ENCODE measurements around the gene NLRP1. TPM values are rescaled to one million over a fixed set of nuclear protein-coding genes. Genes with fewer than 3 reads are reported as not detected.

The NLRP1 gene
- polyA plus RNA-seq, 1 donor: 67.6 TPM

DNA sequence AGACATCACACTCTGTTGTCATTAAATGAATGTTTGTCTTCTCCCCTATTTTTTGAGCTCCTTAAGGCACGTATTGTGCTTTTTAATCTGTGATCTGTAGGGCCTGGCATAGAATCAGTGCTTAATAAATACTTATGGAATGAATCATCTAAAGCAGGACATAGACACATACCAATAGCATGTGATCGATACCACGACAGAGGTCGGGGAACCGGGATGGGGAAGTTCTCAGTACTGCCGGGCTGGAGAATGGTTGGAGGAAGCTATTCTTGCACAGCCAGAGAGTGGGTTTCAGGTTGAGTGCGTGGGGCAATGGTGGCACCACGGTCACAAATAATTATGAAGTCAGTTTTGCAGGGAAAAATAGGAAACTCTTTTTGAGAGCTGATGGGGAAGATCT lies 26.8 kb downstream of the NLRP1 start:
- no peak for DNase-seq

DNA sequence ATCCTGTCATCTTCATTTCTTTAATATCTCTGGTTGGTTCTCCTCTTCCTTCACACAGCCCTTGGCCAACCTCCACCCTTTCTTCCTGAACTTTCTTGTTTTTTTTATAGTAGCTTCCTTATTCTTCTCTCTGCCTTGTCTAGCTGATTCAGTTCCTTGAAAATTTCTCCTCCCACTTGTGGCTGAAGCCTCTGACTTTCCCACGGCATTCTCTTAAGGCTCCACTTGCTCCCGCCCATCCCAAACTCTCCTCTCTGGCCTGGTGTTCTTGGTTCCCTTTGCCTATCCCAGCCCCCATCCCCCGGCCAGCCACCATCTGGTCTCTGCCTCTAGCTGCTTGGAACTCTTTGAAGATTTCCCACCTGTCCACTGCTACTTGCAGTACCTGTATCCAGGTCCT lies 29.1 kb downstream of the NLRP1 start:
- DNase-seq: no peak

DNA sequence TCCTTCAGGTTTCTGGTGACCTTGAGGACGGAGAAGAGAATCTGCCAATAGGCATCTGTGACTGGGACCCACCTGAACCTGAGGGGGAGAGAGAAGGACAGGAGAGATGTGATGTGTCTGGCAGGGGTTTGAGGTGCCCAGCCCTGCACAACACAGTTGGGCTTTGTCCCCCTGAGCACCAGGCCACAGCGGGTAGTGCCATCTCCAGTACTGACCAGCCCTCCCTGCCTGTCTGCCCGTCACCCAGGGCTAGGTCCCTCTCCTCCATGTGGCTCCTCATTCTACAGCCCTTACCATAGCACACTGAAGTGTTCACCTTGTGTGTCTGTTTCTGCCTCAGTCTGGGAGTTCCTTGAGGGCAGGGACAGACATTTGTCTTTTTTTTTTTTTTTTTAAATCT lies 30.8 kb downstream of the NLRP1 start:
- DNase-seq: no peak

GRCh38 chr17:5552841-5553240 lies 31.5 kb downstream of the NLRP1 start:
- DNase-seq: no peak

DNA sequence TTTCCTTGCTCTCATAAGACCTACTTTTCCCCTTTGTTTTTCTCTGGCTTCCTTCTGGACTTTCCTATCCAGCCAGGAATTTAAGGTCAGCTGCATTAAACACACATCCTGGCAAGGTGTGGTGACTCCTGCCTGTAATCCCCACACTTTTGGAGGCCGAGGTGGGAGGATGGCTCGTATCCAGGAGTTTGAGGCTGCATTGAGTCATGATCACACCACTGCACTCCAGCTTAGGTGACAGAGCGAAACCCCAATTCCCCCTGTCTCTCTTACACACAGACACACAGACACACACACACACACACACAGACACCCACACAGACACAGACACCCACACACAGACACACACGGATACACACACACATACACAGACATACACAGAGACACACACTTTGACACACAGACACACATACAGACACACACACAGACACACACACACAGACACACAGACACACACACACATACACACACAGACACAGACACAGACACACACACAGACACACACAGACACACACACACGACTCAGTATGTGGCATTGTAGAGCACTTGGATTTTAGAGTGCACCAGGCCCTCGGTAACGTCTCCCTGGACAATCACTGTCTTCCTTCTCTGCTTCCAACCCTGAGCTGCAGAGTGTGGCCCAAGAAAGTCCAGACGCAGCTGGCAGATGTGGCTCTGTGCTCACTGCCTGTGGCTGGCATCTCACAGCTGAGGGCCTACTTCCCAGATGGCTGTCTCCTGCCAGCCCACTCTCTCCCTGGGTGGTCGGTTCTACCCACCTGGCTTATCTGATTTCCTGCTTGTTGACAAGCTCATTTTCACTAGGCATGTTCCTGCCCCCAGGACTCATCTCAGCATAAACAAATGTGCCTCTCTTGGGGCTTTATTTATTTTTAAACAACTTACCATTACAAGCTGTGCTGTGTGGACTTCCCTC lies 39.0 kb downstream of the NLRP1 start:
- DNase-seq: no peak

DNA sequence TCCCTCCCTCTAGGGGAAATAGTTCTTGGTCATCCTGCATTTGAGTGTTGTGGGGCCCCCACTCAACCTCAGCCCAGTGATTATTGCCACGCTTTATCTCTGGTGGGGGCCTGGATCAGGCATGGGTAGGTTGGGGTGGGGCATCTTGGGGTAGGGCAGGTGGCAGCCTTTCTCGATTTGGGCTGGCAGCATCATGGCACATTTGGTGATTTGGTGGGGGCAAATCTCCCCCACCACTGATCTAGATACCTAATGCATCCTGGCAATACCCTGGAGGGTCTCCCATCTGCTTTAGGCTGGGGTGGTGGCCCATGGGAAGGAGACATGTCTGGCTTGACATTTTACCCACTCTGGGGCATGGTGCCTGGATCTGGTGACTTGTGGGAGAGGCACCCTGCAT lies 40.2 kb downstream of the NLRP1 start:
- DNase-seq: no peak

DNA sequence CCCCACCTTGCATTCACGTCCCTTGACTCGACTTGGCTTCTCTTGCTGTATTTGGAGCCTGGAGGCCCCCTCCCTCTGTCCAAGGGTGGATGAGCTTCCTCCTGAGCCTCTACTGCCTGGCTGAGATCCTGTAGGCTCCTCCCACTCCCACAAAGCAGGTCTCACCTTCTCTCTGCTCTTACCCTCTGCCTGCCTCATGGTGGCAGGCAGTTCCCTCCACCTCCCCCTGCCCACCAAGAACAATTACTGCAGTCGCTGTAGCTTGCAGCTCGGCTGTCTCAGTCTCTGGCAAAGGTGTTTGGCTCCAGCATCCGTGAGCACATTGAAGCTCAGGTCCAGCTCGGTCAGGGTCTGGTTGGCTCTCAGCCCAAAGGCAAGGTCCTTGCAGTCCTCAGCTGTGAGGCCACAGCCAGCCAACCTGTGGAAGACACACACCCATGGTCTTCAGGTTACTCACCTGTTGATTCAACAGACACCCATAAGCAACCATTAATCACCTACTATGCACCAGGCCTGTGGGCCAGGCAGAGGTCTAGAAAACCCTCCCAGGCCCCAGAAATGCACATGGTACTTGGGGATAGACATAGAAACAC lies 42.6 kb downstream of the NLRP1 start:
- no peak for DNase-seq

DNA sequence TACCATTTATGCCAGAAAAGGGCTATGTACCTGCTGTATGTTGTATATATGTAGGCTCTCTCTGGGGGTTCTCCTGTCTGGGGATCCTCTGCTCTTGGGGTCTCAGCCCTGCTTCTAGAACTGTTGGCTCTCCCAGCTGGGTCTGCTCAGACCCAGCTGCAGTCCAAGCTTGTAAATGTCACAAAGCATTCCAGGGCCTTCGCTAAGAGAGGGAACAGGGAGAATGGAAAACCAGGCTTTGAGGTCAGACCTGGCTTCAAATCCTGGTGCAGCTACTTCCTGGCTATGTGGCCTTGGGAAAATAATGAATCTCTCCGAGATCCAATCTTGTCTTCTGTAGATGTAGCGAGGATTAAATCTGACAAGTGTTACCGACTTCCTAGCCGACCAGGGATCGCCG lies 44.0 kb downstream of the NLRP1 start:
- no peak for DNase-seq

DNA sequence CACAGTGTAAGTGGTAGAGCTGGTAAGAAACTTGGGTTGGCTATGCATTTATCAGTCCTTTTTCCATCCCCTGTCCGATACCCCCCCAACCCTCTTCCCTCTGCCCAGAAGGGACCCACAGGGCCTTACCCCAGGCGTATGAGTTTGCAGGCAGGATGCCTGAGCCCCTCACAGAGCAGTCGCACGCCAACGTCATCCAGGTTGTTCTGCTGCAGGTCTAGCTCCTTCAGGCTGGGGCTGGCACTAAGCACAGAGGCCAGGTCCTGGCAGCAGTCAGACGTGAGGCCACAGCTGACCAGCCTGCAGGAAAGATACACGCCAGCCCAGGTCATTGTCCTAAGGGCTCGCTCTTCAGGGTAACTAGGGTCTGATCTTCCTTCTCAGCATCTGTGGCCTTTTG lies 45.0 kb downstream of the NLRP1 start:
- no peak for DNase-seq

DNA sequence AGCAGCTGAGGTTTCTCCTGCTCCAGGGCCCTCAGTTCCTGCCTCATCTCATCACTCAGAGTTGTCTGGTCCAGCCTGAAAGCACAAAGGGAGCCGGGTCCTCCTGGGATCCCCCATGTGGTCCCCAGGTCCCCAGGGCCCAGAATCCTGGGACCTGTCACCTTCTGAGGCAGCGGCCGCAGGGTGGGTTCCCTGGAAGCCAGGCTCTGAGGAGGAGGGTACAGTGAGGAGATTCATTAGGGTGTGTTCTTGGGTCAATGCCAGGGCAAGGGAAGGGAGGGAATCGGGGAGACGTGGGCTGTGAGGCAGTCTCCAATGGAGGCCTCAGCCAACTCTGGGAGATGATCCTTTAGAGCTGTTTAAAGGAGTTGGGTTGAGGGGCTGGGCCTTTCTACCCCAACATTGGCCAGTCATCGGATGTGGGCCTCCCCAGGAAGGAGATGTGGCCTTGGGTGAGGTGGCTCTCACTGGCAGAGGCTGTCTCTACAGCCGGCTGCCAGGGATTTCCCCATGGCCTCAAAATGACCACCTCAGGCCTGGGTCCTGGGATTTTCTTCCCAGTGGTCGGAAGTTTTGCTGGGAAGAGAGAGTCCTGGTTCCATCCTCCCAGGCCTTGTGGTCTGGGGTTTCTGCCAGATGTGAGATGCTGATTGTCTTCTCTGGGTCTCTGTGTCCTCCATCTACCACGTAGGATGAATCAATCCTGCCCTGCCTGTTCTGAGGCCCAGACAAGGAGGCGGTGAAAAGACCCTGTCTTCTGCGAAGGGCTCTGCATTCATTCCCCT lies 47.3 kb downstream of the NLRP1 start:
- no peak for DNase-seq

GRCh38 chr17:5535436-5535835 lies 48.9 kb downstream of the NLRP1 start:
- DNase-seq: no peak

DNA sequence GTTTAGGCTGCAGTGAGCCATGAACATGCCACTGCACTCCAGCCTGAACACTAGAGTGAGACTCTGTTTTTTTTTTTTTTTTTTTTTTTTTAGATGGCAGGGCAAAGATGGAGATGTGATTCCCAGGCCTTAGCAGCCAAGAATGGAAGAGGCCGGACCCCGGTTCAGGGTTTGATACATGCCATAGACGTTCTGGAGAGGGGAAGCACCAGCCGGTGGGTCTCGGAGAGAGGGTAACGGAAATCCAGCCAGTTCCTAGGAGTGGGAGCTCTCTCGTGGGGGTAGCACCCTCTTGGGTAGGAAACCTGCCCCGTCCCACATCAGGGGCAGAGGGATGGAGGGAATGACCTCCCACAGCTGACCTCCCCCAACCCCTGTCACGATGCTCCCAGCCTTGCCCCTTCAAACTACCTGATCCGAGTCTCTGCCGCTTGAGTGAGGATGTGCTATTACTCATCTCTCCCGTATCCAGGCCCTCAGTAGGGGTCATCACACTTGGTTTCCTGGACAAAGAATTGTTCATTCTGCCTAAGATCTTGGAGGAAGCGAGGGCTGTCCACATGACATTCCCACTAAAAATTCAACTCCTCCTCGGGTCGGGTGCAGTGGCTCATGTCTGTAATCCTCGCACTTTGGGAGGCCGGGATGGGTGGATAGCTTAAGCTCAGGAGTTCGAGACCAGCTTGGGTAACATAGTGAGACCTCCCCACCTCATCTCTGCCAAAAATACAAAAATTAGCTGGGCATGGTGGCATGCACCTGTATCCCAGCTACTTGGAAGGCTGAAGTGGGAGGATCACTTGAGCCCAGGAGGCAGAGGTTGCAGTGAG lies 50.6 kb downstream of the NLRP1 start:
- DNase-seq: no peak

- DNase-seq: no peak
Observed at GRCh38 chr17:5532581-5532980, 51.7 kb downstream of the NLRP1 start.

- no peak for DNase-seq
Observed at GRCh38 chr17:5531085-5531418, 53.3 kb downstream of the NLRP1 start.

- DNase-seq: no peak
Observed at GRCh38 chr17:5530265-5531084, 53.8 kb downstream of the NLRP1 start.

- DNase-seq: no peak
Observed at GRCh38 chr17:5527601-5528250, 56.6 kb downstream of the NLRP1 start.

GRCh38 chr17:5526821-5527598 lies 57.3 kb downstream of the NLRP1 start:
- DNase-seq: peak; percentile 67

DNA sequence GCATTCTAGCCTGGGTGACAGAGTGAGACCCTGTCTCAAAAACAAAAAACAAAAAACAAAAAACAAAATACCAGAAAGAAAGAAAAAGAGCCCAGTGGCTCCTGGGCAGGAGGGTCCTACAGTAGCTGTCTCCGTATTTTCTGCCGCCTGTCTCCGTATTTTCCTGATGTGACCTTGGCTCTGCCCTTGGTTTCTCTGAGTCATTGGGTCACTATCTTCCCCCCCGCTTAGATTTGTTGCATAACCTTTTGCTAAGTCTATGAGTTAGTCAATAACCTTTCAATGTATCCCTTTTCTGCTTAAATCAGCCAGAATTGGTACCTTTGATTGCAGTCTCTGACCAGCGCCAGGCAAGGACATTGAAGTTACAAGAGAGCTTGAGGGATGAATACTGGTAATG lies 61.1 kb downstream of the NLRP1 start:
- DNase-seq: no peak

DNA sequence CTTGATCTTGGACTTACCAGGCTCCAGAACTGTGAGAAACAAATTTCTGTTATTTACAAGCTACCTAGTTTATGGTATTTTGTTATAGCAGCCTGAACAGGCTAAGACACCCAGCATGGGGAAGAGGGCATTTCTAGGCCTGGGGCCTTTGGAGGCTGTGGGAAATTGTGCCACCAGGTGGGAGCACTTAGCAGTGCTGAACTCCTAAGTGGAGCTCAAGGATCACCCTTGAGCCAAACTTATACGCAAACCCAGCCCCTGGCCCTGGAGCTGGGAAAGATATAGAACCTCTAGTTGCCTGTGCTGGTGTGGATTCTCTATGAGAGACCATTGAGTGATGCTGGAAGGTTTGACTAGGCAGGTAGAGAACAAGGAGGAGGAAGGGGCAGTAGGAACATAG lies 61.8 kb downstream of the NLRP1 start:
- no peak for DNase-seq

- no peak for DNase-seq
Observed at GRCh38 chr17:5516060-5516792, 68.1 kb downstream of the NLRP1 start.
